ENCODE results near the gene SEMA5B.

The SEMA5B gene

DNA sequence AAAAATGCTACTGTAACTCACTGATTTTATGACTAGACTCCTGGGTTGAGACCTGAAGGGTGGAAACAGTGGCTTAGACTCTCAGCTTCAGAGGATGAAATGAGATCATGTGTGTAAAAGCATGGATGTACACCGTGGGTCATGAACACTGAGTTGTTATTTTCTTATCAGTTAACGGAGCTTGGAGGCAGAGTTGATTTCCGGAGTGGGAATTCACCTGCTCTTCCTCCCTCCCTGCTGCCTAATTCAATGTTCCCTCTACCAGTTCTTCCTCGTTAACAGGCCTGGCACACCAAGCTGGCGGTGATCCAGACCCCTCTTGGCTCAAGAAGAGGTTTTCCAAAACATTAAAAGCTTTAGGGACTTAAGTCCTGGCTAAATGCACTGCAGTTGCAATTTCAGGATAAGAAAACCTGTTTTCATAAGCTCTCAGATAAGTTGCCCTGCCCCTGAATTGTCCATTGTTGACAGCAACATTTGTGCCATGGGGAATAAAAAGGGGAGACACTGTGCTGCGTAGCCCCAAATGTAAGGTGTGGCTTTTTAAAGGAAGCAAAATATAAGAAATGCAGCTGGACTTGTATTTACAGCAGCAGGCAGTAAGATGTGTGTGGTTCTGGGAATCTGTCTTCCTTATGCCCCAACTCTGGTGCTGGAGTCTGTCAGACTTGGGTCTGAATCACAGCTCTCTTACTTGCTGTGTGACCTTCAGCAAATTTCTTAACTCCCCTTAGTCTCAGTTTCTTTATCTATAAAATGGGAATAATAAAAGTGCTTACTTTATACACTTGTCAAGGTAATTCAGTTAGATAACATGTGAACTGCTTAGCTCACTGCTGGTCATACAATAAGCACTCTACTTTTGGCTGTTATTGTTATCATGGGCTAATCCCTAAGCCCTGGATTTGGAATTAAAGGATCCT is 49.2 kb upstream of the SEMA5B start:
- Histone ChIP-seq H3K4me1 (ENCODE audit: control insufficient read depth, insufficient read depth, low read length) (peaks cover 8% of the 10 kb centered on the region), H3K36me3 (ENCODE audit: control insufficient read depth in 2 of 2, insufficient read depth in 1 of 2, low read length in 2 of 2) (no peaks in the 10 kb centered on the region), H3K27ac (ENCODE audit: extremely low read depth, low read depth, low read length) (no peak overlapping the region), H3K9me3 (ENCODE audit: control insufficient read depth, insufficient read depth, low read depth, low read length) (no peaks in the 10 kb centered on the region), H3K4me3 (ENCODE audit: low read depth, low read length) (no peak overlapping the region)
- ChIA-PET POLR2A (interaction anchor here (2.8 kb wide), 1 partner anchor 10 kb away, joined by 17 read pairs; the partner anchor contains the start of gene PDIA5), CTCF (interaction anchor here (0.6 to 1.4 kb wide), 4 partner anchors 10 to 134 kb away, joined by 3 to 4 read pairs (median 4); partner anchors contain the start of gene PDIA5)
- TF ChIP-seq ZNF529 (tag by site-specific recombination; IDR thresholded peaks at IDR 0.05; ENCODE audit: insufficient replicate concordance) (no peak), BCL11A (tag by site-specific recombination; IDR thresholded peaks at IDR 0.05; ENCODE audit: low read depth) (no peak), ZNF24 (tag by site-specific recombination; IDR thresholded peaks at IDR 0.05) (no peak), ZBTB44 (tag by site-specific recombination; IDR thresholded peaks at IDR 0.05) (peak; percentile 84), KLF8 (tag by site-specific recombination; IDR thresholded peaks at IDR 0.05) (no peak), ZNF174 (tag by site-specific recombination; IDR thresholded peaks at IDR 0.05) (no peak), ZNF549 (tag by site-specific recombination; IDR thresholded peaks at IDR 0.05) (no peak), ZNF175 (tag by site-specific recombination; IDR thresholded peaks at IDR 0.05) (no peak), KLF7 (tag by site-specific recombination; IDR thresholded peaks at IDR 0.05; ENCODE audit: borderline replicate concordance) (no peak), ZSCAN18 (tag by site-specific recombination; IDR thresholded peaks at IDR 0.05) (no peak), ZNF768 (tag by site-specific recombination; IDR thresholded peaks at IDR 0.05) (0 out of 2 replicates have a peak, but pooled peaks have one; percentile 12), ZBTB6 (tag by site-specific recombination; IDR thresholded peaks at IDR 0.05) (no peak), KLF1 (tag by site-specific recombination; IDR thresholded peaks at IDR 0.05) (no peak), ZNF561 (tag by site-specific recombination; IDR thresholded peaks at IDR 0.05; ENCODE audit: borderline replicate concordance) (no peak), ZNF792 (tag by site-specific recombination; IDR thresholded peaks at IDR 0.05) (no peak), ZNF239 (tag by site-specific recombination; IDR thresholded peaks at IDR 0.05) (no peak), ELK4 (IDR thresholded peaks at IDR 0.05; ENCODE audit: borderline replicate concordance, low read depth, low read length) (no peak), ZNF521 (tag by site-specific recombination; IDR thresholded peaks at IDR 0.05) (no peak), ZNF843 (tag by site-specific recombination; IDR thresholded peaks at IDR 0.05) (0 out of 2 replicates have a peak, but pooled peaks have one; percentile 36), PBX3 (CRISPR knock-in tag; IDR thresholded peaks at IDR 0.05) (no peak), YY1 (tag by site-specific recombination; IDR thresholded peaks at IDR 0.05) (no peak), ZBTB21 (tag by site-specific recombination; IDR thresholded peaks at IDR 0.05) (no peak), WT1 (tag by site-specific recombination; IDR thresholded peaks at IDR 0.05) (no peak), ATF2 (tag by site-specific recombination; IDR thresholded peaks at IDR 0.05; ENCODE audit: low read depth) (no peak)
- TF ChIP-seq, protein P1, sequence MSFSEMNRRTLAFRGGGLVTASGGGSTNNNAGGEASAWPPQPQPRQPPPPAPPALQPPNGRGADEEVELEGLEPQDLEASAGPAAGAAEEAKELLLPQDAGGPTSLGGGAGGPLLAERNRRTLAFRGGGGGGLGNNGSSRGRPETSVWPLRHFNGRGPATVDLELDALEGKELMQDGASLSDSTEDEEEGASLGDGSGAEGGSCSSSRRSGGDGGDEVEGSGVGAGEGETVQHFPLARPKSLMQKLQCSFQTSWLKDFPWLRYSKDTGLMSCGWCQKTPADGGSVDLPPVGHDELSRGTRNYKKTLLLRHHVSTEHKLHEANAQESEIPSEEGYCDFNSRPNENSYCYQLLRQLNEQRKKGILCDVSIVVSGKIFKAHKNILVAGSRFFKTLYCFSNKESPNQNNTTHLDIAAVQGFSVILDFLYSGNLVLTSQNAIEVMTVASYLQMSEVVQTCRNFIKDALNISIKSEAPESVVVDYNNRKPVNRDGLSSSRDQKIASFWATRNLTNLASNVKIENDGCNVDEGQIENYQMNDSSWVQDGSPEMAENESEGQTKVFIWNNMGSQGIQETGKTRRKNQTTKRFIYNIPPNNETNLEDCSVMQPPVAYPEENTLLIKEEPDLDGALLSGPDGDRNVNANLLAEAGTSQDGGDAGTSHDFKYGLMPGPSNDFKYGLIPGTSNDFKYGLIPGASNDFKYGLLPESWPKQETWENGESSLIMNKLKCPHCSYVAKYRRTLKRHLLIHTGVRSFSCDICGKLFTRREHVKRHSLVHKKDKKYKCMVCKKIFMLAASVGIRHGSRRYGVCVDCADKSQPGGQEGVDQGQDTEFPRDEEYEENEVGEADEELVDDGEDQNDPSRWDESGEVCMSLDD (tag by site-specific recombination; IDR thresholded peaks at IDR 0.05) = no peak

All from HEK293 (cell line).